HG03139 (cell line): ENCODE measurements around the gene MINDY4.
"Not testable (repeated sequence)": the region's sequence is repeated elsewhere in the genome, so short reads cannot be mapped to it uniquely, and the experiment has no call there.

Experiments
- ATAC-seq: cut with Tn5 transposase; IDR thresholded peaks from one replicate; pipeline ENCODE4 v1.9.1; 2021; ENCODE audit not compliant: unreplicated experiment

MINDY4 gene

DNA sequence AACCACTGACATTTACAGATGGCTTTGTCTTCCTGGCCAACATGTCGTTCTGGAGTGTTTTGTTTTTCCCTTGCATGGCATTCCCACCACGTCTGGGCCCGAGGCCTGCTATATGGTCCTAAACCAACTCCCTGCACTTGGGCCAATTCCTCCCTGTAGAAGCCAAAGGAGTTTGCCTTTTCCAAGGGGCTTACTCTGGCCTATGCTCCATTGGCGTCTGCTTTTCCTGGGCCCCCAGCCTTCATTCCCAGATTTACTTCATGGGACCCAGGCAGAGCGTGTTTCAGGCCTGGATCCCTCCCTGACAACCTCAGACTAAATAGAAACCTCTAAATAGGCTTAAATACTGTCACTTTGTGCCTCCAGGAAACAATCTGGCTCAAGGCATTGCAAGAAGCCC, 60.7 kb downstream of the MINDY4 start:
- no peak for ATAC-seq

GRCh38 chr7:30834017-30834674, 62.9 kb downstream of the MINDY4 start:
- not testable (repeated sequence) for ATAC-seq

- ATAC-seq: no peak
Measured at GRCh38 chr7:30835396-30835915, 64.2 kb downstream of the MINDY4 start.

- no peak for ATAC-seq
Measured at GRCh38 chr7:30836991-30837390, 65.8 kb downstream of the MINDY4 start.

DNA sequence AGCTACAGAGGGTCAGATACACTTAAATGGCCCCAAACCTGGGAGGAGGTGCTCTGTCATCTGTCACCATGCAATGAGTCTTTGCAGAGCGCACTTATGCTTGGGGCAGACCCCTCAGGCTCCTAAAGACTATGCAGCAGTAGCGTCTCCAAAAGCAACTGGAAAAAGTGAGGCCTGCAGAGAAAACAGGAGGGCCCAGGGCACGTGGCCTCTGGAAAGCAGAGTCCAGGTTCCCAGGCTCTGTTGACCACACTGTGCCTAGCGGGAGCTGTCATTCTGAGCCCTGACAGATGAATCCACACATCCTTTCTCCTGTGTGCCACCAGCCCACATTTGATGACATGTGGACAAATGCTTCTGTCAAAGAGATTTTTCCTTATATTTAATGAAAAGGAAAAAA, 66.4 kb downstream of the MINDY4 start:
- no peak for ATAC-seq

DNA sequence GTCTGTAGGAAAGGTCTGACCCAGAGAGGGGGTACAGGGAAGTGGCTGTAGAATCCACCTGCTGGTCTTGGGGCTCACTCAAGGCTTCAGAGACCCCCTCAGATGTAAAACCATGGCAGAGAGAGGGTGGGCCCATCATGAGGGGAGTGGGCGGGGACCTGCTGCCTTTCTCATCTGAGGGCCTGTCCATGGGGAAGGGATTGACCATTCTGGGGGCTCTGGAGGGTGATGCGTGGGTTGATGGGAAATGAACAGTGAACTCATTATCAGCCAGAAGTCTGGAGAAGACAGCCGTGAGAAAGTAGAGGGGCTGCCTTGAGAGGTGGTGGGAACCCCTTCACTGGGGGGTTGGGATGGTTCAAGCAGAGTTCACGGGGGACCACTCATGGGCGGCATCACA, 66.8 kb downstream of the MINDY4 start:
- ATAC-seq: no peak

GRCh38 chr7:30840141-30841024, 69.2 kb downstream of the MINDY4 start:
- no peak for ATAC-seq

GRCh38 chr7:30841025-30841735, 70.0 kb downstream of the MINDY4 start:
- no peak for ATAC-seq

GRCh38 chr7:30841801-30842541, 70.8 kb downstream of the MINDY4 start:
- ATAC-seq: no peak

GRCh38 chr7:30842542-30843451, 71.6 kb downstream of the MINDY4 start:
- no peak for ATAC-seq

GRCh38 chr7:30843741-30844482, 72.7 kb downstream of the MINDY4 start:
- no peak for ATAC-seq

GRCh38 chr7:30844483-30844874, 73.3 kb downstream of the MINDY4 start:
- ATAC-seq: no peak

- ATAC-seq: no peak
Measured at GRCh38 chr7:30844916-30845315, 73.7 kb downstream of the MINDY4 start.

DNA sequence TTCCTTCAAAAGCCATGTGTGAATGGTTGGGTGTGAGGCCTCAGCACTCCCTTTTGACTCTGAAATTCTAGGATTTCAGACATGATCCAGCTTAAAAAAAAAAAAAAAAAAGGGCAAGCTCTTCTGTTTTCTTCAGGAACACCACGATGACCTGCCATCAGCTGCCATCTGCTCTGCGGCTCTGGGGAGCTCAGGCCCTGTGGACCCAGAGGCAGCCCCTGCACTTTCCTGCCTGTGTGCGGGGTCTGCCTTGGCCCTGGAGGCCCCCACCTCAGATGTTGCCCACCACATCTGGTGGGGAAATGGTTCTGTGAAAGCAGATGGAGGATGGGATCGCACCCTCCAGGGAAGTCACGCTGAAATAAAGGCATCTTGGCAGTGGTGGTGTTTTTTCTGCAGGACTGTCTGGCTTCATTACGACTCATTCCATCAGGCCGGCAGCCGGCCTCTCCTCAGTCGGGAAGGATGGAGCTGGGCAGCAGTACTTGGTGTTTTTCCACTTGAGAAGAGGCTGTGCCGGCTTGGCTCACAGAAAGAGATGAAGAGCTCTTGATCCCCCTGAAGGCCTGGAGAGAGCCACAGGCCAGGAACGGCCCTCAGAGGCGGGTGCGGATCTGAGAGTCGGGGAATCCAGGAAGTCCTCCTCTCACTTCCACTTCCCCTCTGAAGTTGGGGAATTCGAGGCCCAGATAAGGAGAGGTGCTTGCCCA, 74.4 kb downstream of the MINDY4 start:
- ATAC-seq: no peak

GRCh38 chr7:30846378-30846777, 75.2 kb downstream of the MINDY4 start:
- ATAC-seq: no peak

DNA sequence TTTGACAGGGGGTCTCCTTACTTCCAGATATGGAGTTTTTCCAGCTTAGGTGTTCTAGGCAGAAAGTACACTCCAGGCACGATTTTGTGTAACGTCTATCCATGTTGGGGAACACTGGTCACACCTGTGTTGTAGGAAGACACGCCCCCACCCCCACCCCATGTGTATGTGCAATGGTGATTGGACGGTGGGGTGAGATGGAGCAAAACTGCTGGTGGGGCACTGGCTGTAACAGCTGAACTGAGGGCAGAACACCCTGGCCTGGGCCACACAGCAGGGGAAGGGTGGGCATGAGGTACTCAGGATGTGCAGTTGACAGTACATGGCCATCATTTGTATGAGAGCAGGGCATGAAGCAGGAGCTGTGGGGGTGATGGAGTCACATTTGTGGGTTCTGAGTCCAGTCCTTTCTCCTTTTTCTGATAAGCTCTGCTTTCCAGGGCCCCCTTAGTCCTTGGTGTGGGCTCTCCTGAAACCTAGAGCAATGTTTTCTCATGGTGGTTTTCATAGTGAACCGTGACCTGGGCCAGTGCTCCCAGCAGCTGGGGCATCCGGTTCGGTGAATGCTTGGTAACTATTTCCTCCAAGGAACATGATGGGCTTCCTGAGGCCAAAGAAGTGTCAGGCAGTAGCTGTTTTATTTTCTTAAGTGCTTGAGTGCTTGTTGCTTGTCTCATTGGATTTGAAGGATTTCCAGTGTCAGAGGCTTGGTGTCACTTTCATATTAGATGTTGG, 77.1 kb downstream of the MINDY4 start:
- no peak for ATAC-seq

DNA sequence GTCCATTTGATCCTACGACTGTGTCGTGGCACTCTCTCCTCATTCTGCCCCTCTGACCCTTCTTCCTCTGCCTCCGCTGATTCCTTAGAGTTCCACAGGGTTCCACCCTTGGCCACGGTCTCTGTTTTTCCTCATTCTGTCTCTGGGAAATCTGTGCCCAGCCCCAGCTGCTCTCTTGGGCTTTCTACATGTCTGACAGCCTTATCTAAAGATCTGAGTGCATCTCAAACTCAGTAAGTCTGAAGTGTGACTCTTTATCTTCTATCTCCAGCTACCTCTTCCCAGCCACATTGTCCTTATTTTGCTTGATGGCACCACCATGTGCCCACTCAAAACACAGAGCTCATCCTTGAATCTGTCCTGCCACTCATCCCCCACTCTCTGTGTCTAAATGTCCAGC, 78.3 kb downstream of the MINDY4 start:
- no peak for ATAC-seq

DNA sequence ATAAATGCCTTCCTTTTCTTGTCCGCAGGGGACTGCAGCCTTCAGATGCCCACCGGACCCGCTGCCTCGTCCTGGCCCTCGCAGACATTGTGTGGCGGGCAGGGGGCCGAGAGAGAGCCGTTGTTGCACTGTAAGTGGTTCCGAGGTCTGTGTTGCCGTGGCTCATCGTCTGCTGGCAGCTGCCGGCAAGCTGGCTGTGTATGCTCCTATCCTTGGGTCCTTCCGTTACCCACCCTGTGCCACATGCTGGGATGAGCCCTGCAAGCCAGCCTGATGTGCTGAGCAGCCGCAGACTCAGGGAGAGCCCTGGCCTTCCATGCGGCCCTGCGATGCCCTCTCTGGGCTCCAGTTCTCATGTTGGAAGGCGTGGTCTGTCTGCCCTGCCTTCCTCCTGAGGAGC, 79.2 kb downstream of the MINDY4 start:
- ATAC-seq: no peak
